Activated CD4-positive, alpha-beta T cell treated with anti-CD3 and anti-CD28 coated beads for 4 hours (primary cell): ENCODE data around the gene SOCS7.

ENCODE experiments used
- DNase-seq, 2 donors: peaks; one replicate each; pipeline ENCODE4 v3.0.0-alpha.2; 2020

The SOCS7 gene, protein sequence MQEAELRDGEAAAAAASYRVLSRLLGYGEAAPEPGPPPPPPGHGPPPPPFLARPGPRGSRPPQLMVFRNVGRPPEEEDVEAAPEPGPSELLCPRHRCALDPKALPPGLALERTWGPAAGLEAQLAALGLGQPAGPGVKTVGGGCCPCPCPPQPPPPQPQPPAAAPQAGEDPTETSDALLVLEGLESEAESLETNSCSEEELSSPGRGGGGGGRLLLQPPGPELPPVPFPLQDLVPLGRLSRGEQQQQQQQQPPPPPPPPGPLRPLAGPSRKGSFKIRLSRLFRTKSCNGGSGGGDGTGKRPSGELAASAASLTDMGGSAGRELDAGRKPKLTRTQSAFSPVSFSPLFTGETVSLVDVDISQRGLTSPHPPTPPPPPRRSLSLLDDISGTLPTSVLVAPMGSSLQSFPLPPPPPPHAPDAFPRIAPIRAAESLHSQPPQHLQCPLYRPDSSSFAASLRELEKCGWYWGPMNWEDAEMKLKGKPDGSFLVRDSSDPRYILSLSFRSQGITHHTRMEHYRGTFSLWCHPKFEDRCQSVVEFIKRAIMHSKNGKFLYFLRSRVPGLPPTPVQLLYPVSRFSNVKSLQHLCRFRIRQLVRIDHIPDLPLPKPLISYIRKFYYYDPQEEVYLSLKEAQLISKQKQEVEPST

DNA sequence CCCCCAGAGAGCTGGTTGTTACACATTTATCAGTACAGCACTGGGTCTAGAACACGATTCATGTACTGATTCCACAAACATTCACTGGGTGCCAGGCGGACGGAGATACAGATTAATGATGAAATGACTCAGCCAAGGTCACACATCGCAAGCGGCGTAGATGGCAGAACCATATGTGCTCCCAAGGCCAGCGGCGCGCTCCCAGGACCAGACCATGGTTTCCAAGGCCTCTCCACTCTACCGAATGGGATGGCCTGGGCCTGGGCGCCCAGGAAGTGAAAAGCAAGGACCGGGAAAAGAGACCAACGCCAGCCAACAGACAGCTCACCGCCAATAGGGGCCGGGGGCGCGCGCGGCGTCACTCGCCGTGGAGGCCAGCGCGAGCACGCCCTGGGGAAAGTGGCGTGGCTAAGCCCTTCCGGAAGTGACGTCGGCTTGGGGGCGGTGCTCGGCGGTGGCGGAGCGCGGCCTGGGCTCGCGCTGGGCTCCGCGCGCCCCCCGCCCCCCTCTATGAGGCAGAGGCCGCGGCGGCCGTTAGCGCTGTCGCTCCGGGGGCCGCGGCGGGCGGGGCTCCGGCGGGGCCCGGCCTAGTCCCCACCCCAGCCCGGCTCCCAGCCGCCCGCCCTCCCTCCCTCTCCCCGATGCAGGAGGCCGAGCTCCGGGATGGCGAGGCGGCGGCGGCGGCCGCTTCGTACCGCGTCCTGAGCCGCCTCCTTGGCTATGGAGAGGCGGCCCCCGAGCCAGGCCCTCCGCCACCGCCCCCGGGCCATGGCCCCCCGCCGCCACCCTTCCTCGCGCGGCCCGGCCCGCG lies at the start of gene SOCS7:
Gene SOCS7 (plus strand): TSS at position 433 of the 811 bp plus-strand sequence. CDS start 209 bp downstream, at position 642.
- peak; percentile 92 to 93 for DNase-seq

- DNase-seq = no peak
Observed at GRCh38 chr17:38315497-38315896, 36.1 kb upstream of the SOCS7 start.

- DNase-seq = no peak
Observed at GRCh38 chr17:38317081-38317480, 34.6 kb upstream of the SOCS7 start.

GRCh38 chr17:38320482-38320881 lies 31.2 kb upstream of the SOCS7 start:
- DNase-seq = no peak

DNA sequence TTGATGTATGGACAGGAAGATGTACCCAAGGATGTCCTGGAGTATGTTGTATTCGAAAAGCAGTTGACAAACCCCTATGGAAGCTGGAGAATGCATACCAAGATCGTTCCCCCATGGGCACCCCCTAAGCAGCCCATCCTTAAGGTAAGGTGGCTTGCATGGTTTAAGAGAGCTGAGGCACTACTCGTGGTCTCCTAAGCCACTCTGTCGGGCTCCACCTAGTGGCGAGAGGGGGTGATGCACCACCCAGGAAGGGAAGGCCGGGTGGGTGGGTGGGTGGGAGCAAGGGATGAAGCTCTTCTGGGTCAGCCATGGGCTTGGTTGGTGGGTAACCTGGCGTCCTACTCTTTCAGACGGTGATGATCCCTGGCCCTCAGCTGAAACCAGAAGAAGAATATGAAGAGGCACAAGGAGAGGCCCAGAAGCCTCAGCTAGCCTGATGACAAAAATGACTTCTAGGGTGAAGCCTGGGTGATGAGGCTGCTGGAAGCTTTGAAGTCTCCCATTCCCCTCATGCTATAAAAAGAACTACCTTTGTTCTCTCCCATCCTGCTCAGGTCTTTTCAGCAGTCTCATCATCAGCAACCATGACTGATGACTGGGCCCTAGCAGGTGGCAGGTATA lies 29.4 kb upstream of the SOCS7 start:
- DNase-seq = peak; percentile 54 to 72

DNA sequence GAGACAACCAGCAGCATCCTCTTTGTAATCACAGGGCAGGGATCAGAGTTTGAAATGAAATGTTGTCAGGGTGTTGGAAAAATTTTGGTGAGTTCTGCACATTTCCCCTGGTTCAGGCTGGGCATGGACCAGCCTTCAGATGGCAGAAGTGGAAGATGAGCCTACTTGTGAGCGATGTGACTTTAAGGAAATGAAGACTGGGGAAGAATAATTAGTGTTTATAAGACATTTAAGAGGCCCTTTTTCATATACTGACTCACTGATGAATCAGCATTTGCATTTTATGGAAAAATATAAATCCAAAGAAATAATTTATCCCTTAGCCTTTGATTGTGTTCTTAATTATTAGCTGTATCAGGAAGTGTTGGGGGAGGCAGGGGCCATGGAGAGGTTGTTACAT lies 28.7 kb upstream of the SOCS7 start:
- DNase-seq = no peak

GRCh38 chr17:38324141-38324697 lies 27.4 kb upstream of the SOCS7 start:
- DNase-seq = no peak

DNA sequence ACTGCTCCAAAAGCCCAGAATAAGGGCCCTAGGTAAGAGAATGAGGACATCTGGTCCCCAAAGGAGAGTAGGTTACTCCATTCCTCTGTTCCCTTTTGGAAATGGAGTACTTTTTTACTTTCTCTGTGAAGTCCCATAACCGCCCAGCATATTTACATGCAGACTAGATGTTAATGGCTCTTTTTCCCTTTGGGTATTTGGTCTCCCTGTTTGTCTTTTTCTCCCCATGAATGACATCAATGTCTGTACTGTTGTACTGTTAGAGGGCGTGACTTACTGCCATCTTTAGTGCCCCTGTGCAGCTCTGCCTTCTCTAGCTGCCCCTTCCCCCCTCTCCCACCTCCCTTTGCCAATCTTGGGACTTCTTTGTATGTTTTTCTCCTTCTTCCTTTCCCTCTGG lies 26.9 kb upstream of the SOCS7 start:
- no peak for DNase-seq

- no peak for DNase-seq
Observed at GRCh38 chr17:38325221-38325851, 26.3 kb upstream of the SOCS7 start.

GRCh38 chr17:38326996-38327792 lies 24.4 kb upstream of the SOCS7 start:
- DNase-seq = no peak

DNA sequence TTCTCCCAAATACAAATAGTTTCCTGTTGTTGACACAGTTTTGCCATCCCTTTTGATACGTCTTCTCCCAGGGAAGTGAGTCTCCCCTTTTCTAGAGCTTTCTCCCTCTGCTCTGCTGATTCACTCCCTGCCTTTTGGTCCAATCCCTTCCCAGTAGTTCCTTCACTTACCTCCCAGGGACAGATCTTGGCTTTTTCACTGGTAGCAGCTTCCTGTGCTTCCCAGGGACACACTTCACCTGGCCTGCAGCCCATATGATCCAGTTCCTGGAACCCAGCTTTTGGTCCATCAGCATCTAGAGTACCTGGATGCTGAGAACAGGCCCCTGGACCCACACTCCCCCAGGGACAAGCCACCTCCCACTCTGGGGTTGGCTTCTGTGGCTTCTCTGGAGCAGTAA lies 23.7 kb upstream of the SOCS7 start:
- no peak for DNase-seq

DNA sequence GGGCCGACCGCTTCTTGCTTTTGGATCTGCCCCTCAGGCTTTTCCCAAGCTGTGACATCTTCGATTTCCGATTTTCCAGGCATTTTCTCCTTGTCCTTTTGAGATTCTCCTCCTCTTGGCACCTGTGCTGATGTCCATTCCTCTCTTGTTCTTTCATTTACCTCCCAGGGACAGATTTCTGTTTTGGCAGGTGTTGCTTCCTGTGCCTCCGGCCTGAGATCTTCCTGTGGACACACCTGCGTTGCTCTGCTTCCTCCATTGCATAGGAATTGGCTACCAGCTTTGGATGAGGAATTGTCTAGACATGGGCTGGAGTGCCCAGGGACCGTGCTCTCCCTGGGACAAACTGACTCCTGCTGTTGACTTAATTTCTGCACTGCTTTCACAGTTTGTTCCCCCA lies 23.0 kb upstream of the SOCS7 start:
- DNase-seq = no peak

DNA sequence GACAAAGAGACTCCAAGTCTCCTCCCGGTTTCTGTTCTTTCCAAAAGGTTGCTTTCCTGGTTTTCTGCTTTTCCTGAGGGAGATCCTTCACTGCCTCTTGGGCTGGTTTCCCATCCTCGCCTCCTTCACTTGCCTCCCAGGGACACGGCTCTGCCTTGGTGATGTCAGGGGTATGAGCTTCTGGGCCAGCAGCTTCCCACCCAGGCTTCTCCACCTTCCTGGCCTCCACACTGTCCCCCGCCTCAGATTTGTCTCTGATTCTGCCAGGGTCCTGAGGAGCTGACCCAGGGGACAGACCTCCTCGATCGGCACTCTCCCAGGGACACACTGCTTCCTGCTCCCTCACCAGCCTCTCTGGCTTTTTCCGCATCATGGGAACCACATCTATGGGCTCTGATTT lies 22.4 kb upstream of the SOCS7 start:
- no peak for DNase-seq

- no peak for DNase-seq
Observed at GRCh38 chr17:38329808-38330730, 21.6 kb upstream of the SOCS7 start.

- DNase-seq = no peak
Observed at GRCh38 chr17:38330941-38331411, 20.7 kb upstream of the SOCS7 start.

GRCh38 chr17:38332735-38333134 lies 18.9 kb upstream of the SOCS7 start:
- no peak for DNase-seq

DNA sequence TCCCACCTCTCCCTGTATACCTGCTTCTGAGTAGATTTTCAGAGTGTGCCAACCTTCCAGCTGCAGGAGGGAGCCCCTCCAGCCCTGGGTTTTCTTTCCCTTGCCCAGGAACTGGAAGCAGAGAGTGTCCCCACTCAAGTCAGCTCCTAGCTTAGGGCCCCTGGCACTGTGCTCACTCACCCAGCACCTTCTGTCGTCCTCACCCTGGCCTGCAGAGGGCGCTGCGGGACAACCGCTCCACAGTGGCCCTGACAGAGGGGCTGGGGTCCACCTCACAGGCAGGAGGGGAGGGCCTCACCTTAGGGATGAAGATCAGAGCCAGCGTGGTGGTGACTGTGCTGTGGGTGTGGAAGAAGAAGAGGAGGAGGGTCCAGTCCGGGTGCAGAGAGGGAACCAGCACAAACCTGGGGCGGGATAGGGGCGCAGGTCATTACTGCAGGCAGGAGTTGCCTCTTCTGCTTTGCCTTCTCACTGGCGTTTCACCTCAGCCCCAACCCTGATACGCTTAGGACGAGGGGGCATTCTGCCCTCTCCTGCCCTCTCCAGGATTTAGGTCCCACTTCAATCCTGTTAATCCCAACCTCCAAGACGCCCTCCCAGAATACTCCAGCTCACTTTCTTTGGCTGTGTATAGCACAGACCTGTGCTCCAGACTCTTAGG lies 17.9 kb upstream of the SOCS7 start:
- peak in 1 of 2 donors; percentile 16 for DNase-seq

- no peak for DNase-seq
Observed at GRCh38 chr17:38334480-38335364, 16.9 kb upstream of the SOCS7 start.
